NCI-H2171 treated with DMSO at 0.1 percent for 48 hours (cell line): ENCODE measurements around the gene C8A.

Source experiments
- DNase-seq: peaks from one replicate; lab custom pipeline; 2025; lab: John Stamatoyannopoulos, UW

Gene C8A

GRCh38 chr1:56967355-56967754, 112.8 kb downstream of the C8A start:
- no peak for DNase-seq
